DOHH2 (cell line): ENCODE data around the gene GUCY1A1.

Experiments used
- H3F3A ChIP-seq: fragments of 200-600 bp; sonication (generic), shearing (Covaris generic); 2 replicates; pipeline ENCODE4 v1.6.0; 2016; ENCODE audit warnings: antibody characterized with exemption, mild to moderate bottlenecking; ENCODE audit not compliant: control insufficient read depth, insufficient read depth
- H3K27ac ChIP-seq: fragments of 200-600 bp; sonication (generic); 2 replicates; pipeline ENCODE4 v1.5.1; 2014; ENCODE audit warnings: low read depth, mild to moderate bottlenecking, low read length, moderate library complexity
- H3K27me3 ChIP-seq: fragments of 200-600 bp; sonication (generic); 2 replicates; pipeline ENCODE4 v1.6.1; 2014; ENCODE audit warnings: mild to moderate bottlenecking, low read length, mixed read lengths; ENCODE audit not compliant: control insufficient read depth
- H3K36me3 ChIP-seq: fragments of 200-600 bp; sonication (generic); 2 replicates; pipeline ENCODE4 v1.6.1; 2014; ENCODE audit warnings: mild to moderate bottlenecking, low read length, moderate library complexity, mixed read lengths; ENCODE audit not compliant: control insufficient read depth
- H3K4me1 ChIP-seq: fragments of 200-600 bp; sonication (generic); 2 replicates; pipeline ENCODE4 v1.6.1; 2014; ENCODE audit warnings: mild to moderate bottlenecking, low read length, mixed read lengths; ENCODE audit not compliant: control insufficient read depth
- H3K4me2 ChIP-seq: fragments of 200-600 bp; sonication (generic); 2 replicates; pipeline ENCODE4 v1.6.0; 2014; ENCODE audit warnings: mild to moderate bottlenecking, low read length, moderate library complexity
- H3K4me3 ChIP-seq: fragments of 200-600 bp; sonication (generic); 2 replicates; pipeline ENCODE4 v1.5.1; 2014; ENCODE audit warnings: mild to moderate bottlenecking, low read length, mixed read lengths
- H3K79me2 ChIP-seq: fragments of 200-600 bp; sonication (generic); 2 replicates; pipeline ENCODE4 v1.6.1; 2014; ENCODE audit warnings: mild to moderate bottlenecking, low read length, mixed read lengths; ENCODE audit not compliant: control insufficient read depth
- H3K9me2 ChIP-seq: fragments of 200-600 bp; sonication (generic); replicated peaks from 2 replicates; pipeline ENCODE4 v1.6.1; 2014; ENCODE audit warnings: mild to moderate bottlenecking, low read length, mixed read lengths; ENCODE audit not compliant: control insufficient read depth
- H3K9me3 ChIP-seq: fragments of 200-600 bp; sonication (generic); 2 replicates; pipeline ENCODE4 v1.6.1; 2014; ENCODE audit warnings: antibody characterized with exemption, low read length, mixed read lengths; ENCODE audit not compliant: control insufficient read depth, insufficient read depth
- H4K20me1 ChIP-seq: fragments of 200-600 bp; sonication (generic); 2 replicates; pipeline ENCODE4 v1.6.0; 2014; ENCODE audit warnings: low read depth, mild to moderate bottlenecking, antibody characterized with exemption, low read length, moderate library complexity; ENCODE audit not compliant: control insufficient read depth, insufficient read depth
- EZH2phosphoT487 ChIP-seq: fragments of 200-600 bp; sonication (generic); IDR thresholded peaks from 2 replicates; pipeline ENCODE4 v1.6.1; 2017; ENCODE audit warnings: borderline replicate concordance, mild to moderate bottlenecking, antibody characterized with exemption, low read length, moderate library complexity, mixed read lengths
- TF ChIP-seq, protein P1 (sequence below): fragments of 200-600 bp; sonication (generic); IDR thresholded peaks from one replicate; pipeline ENCODE4 v1.5.1; 2014; ENCODE audit warnings: antibody characterized with exemption, mild to moderate bottlenecking, low read depth, low read length; ENCODE audit not compliant: poor library complexity, severe bottlenecking

GUCY1A1 gene

DNA sequence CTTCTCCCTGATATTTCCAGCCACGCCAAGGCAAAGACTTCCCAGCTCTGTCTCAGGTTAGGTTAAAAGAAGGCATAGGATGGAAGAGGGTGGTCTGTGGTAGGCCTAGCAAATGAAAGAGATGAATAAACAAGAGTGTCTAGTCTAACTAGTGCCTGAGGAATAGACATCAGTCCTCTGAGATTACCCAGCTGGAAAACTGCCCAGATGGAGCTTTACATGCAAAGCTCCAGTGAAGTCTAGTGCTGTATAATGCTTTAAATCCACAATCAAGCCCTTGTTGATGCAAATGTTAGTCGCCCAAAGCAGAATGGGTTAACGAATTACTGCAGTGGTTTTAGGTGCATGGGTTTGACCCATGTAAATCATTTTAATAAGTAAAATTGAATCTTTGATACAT lies 67.4 kb downstream of the GUCY1A1 start:
- no peaks in the 10 kb centered on the region for H3K4me1 ChIP-seq
- no peak overlapping the region for H3K4me3 ChIP-seq
- no peak overlapping the region for H3K27ac ChIP-seq
- no peaks in the 10 kb centered on the region for H3K27me3 ChIP-seq
- H3K36me3 ChIP-seq, result no peaks in the 10 kb centered on the region
- H4K20me1 ChIP-seq, result no peaks in the 10 kb centered on the region
- H3F3A ChIP-seq, result no peaks in the 10 kb centered on the region
- no peak overlapping the region for H3K4me2 ChIP-seq
- no peaks in the 10 kb centered on the region for H3K79me2 ChIP-seq
- no peaks in the 10 kb centered on the region for H3K9me3 ChIP-seq
- H3K9me2 ChIP-seq, result no peaks in the 10 kb centered on the region
- TF ChIP-seq, protein P1, sequence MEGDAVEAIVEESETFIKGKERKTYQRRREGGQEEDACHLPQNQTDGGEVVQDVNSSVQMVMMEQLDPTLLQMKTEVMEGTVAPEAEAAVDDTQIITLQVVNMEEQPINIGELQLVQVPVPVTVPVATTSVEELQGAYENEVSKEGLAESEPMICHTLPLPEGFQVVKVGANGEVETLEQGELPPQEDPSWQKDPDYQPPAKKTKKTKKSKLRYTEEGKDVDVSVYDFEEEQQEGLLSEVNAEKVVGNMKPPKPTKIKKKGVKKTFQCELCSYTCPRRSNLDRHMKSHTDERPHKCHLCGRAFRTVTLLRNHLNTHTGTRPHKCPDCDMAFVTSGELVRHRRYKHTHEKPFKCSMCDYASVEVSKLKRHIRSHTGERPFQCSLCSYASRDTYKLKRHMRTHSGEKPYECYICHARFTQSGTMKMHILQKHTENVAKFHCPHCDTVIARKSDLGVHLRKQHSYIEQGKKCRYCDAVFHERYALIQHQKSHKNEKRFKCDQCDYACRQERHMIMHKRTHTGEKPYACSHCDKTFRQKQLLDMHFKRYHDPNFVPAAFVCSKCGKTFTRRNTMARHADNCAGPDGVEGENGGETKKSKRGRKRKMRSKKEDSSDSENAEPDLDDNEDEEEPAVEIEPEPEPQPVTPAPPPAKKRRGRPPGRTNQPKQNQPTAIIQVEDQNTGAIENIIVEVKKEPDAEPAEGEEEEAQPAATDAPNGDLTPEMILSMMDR, result no peak
- no peak for TF ChIP-seq EZH2phosphoT487

DNA sequence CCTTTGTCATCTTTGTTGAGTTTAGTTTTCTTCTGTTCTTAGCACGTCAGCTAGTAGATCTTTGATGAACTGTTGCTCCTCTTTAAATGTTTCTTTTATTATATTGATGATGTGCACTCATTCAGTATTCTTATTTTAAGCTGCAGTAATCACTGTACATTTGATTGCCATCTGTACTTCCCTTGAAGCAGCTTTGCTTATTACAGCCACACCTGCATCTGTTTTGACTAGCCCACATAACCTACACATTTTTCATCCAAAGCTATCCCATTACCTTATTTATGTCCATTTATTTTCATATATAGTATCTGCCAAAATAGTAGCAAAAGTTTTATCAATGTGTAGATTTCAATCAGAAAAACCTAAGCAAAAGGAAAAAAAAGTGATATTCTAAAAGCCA lies 68.3 kb downstream of the GUCY1A1 start:
- Histone ChIP-seq H3K4me2 (no peak overlapping the region), H3K9me2 (no peaks in the 10 kb centered on the region), H4K20me1 (no peaks in the 10 kb centered on the region), H3K4me1 (no peaks in the 10 kb centered on the region), H3F3A (no peaks in the 10 kb centered on the region), H3K4me3 (no peak overlapping the region), H3K27me3 (no peaks in the 10 kb centered on the region), H3K9me3 (no peaks in the 10 kb centered on the region), H3K27ac (no peak overlapping the region), H3K79me2 (no peaks in the 10 kb centered on the region), H3K36me3 (no peaks in the 10 kb centered on the region)
- TF ChIP-seq, protein P1, result no peak
- no peak for TF ChIP-seq EZH2phosphoT487

GRCh38 chr4:155735496-155735895 lies 68.8 kb downstream of the GUCY1A1 start:
- Histone ChIP-seq H3K36me3 (no peaks in the 10 kb centered on the region), H3K27me3 (no peaks in the 10 kb centered on the region), H3K9me2 (no peaks in the 10 kb centered on the region), H3F3A (no peaks in the 10 kb centered on the region), H3K79me2 (no peaks in the 10 kb centered on the region), H3K27ac (no peak overlapping the region), H3K4me1 (no peaks in the 10 kb centered on the region), H3K4me2 (no peak overlapping the region), H3K9me3 (no peaks in the 10 kb centered on the region), H3K4me3 (no peak overlapping the region), H4K20me1 (no peaks in the 10 kb centered on the region)
- TF ChIP-seq, protein P1, result no peak
- TF ChIP-seq EZH2phosphoT487, result no peak

- Histone ChIP-seq H3K79me2 (no peaks in the 10 kb centered on the region), H4K20me1 (no peaks in the 10 kb centered on the region), H3K36me3 (no peaks in the 10 kb centered on the region), H3K4me3 (no peak overlapping the region), H3K27me3 (no peaks in the 10 kb centered on the region), H3K4me2 (no peak overlapping the region), H3K4me1 (no peaks in the 10 kb centered on the region), H3K9me3 (no peaks in the 10 kb centered on the region), H3K9me2 (no peaks in the 10 kb centered on the region), H3K27ac (no peak overlapping the region), H3F3A (no peaks in the 10 kb centered on the region)
- TF ChIP-seq EZH2phosphoT487, result no peak
- TF ChIP-seq, protein P1, result no peak
Observed at GRCh38 chr4:155738548-155738947, 71.9 kb downstream of the GUCY1A1 start.
